ENCODE data around the gene METAP2.

DNA sequence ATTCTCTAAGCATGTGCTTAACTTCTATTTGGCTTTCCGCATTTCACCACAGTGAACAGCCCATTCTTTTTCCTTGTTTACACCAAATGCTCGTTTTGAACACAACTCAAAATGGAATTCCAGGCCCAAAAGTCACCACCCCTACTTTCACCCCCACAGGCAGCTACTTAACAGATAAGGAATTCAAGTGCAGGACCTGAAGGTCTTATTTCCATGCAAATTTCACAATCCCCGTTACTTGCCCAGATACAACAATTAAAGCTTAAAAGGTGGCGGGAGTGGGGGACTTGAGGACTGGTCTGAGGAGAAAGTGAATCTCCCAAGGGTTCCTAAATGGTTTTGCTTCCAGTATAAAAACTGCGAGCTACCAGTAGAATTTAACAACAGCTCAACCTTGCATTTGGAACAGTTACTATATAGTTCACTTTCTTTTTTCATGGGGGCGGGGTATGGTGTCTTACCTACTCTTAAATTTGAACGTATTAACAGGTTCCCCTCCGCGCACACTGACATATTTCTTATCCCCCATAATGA lies 73.6 kb downstream of the METAP2 start:
- TF ChIP-seq, protein P1, sequence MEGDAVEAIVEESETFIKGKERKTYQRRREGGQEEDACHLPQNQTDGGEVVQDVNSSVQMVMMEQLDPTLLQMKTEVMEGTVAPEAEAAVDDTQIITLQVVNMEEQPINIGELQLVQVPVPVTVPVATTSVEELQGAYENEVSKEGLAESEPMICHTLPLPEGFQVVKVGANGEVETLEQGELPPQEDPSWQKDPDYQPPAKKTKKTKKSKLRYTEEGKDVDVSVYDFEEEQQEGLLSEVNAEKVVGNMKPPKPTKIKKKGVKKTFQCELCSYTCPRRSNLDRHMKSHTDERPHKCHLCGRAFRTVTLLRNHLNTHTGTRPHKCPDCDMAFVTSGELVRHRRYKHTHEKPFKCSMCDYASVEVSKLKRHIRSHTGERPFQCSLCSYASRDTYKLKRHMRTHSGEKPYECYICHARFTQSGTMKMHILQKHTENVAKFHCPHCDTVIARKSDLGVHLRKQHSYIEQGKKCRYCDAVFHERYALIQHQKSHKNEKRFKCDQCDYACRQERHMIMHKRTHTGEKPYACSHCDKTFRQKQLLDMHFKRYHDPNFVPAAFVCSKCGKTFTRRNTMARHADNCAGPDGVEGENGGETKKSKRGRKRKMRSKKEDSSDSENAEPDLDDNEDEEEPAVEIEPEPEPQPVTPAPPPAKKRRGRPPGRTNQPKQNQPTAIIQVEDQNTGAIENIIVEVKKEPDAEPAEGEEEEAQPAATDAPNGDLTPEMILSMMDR (IDR thresholded peaks at IDR 0.05) = no peak
- TF ChIP-seq POLR2A (IDR thresholded peaks at IDR 0.05) = no peak
